Psoas muscle (tissue), 8 donors: Measurements from ENCODE around the gene S100A13. TPM values are rescaled to one million over a fixed set of nuclear protein-coding genes. Genes with fewer than 3 reads are reported as not detected.
"Not testable (repeated sequence)": the region's sequence is repeated elsewhere in the genome, so short reads cannot be mapped to it uniquely, and the experiment has no call there.

Experiments
- ATAC-seq, 4 donors: fragments of 200-7000 bp; cut with Tn5 transposase; one replicate each; pipeline ENCODE4 v1.9.1; 2020; ENCODE audit warnings: moderate library complexity in 3 of 4, mild to moderate bottlenecking in 2 of 4
- DNase-seq, 2 donors: peaks; one replicate each; pipeline ENCODE4 v3.0.0-alpha.2; 2020
- H3K27ac ChIP-seq: fragments of 200-600 bp; one replicate; pipeline ENCODE4 v1.8.0; 2022
- H3K27me3 ChIP-seq, 3 donors: fragments of 200-600 bp in 1 of 3; one replicate each; pipeline versions ENCODE4 v1.6.1 to v1.8.0; 2013 to 2022; ENCODE audit warnings: low read length in 2 of 3, mild to moderate bottlenecking in 2 of 3, moderate library complexity in 1 of 3; ENCODE audit not compliant: insufficient read depth in 3 of 3
- H3K36me3 ChIP-seq, 2 donors: fragments of 200-600 bp in 1 of 2; one replicate each; pipeline versions ENCODE4 v1.6.1 to v1.8.0; 2013 to 2022; ENCODE audit warnings: low read depth in 1 of 2, mild to moderate bottlenecking in 1 of 2, moderate library complexity in 1 of 2; ENCODE audit not compliant: insufficient read depth in 1 of 2
- H3K4me1 ChIP-seq: fragments of 200-600 bp; one replicate; pipeline ENCODE4 v1.8.0; 2022
- H3K4me3 ChIP-seq: fragments of 200-600 bp; one replicate; pipeline ENCODE4 v1.8.0; 2022; ENCODE audit warnings: mild to moderate bottlenecking
- H3K9me3 ChIP-seq: fragments of 200-600 bp; one replicate; pipeline ENCODE4 v1.8.0; 2022
- CTCF ChIP-seq: fragments of 200-600 bp; IDR thresholded peaks from one replicate; pipeline ENCODE4 v1.8.0; 2022; ENCODE audit warnings: antibody characterized with exemption
- WGBS, 3 donors: extraction: QIAGEN DNeasy Blood & Tissue Kit; methylation state at CpG; one replicate each; pipeline versions ENCODE4 v1.1.6 to v1.1.7; 2013; 5-methylcytosine and 5-hydroxymethylcytosine counted together
- intact Hi-C, 2 donors: fragments of 100-400 bp; cut with DNase I; formaldehyde crosslinking; loops; one replicate each; pipeline versions ENCODE4 v1.11.0 to v1.14.2; 2022
- long read RNA-seq, 2 donors: library from polyadenylated mRNA; unstranded; transcript quantifications; one replicate each; pipeline ENCODE4 v2.0.0, GENCODE V29; 2021
- polyA plus RNA-seq, 3 donors: library from polyadenylated mRNA; stranded (reverse); fragments of 200-250 nt; gene quantifications; one replicate each; pipeline ENCODE4 v1.2.3, GENCODE V29; 2013
- total RNA-seq, 4 donors: library from RNA; stranded (reverse); fragmentation: NEBNext Ultra II Directional in 2 of 4; extraction: Animal tissue kit (Norgen Biotek cat#: 25700) in 2 of 4; gene quantifications; one replicate each; pipeline versions ENCODE4 v1.2.1 to v1.2.4, GENCODE V29; 2021 to 2023
- donor health status: healthy with polysubstance abuse.
- donor health status: DM: no; HTN: no; CAD: no; lungs with moderate emphysema.
- donor health status: Bipolar disorder and iron deficiency.
- donor health status: healthy.
- donor health status: DM: yes; HTN: yes; CAD: no.
- donor health status: DM: no; HTN: no; CAD: no.
- donor health status: DM: no; HTN: no; CAD: no.
- donor health status: DM: yes; HTN: yes; CAD: no.

The S100A13 gene
- total RNA-seq (100 to 1,000 TPM in 2 of 4 donors, 10 to 100 TPM in 2; 72.4 to 199 (median 106) TPM), polyA plus RNA-seq (100 to 1,000 TPM in 2 of 3 donors, 10 to 100 TPM in 1; 79.6 to 159 (median 133) TPM)
- long read RNA-seq, donor 1, partial matches to known transcripts = 34 of 40 reads
- long read RNA-seq, donor 1, other reads (novel, unspliced or antisense) = 1 of 40 reads
- long read RNA-seq, donor 2, partial matches to known transcripts = 23 of 33 reads
- long read RNA-seq, donor 2, other reads (novel, unspliced or antisense) = 3 of 33 reads

- H3K4me1 ChIP-seq = peaks cover 52% of the 10 kb centered on the region
- H3K27me3 ChIP-seq = no peaks in the 10 kb centered on the region
- peaks cover 0 to 50% of the 10 kb centered on the region in 2 donors for H3K36me3 ChIP-seq
- WGBS, 3 donors = 4 to 10% (median 5%) methylated on average over 27 to 28 of the region's 28 CpGs
- intact Hi-C loops = no loop called here
- ATAC-seq = peak; percentile 53 to 69 (median 68)
- H3K9me3 ChIP-seq = no peaks in the 10 kb centered on the region
- peak within 1 kb of the TSS; percentile 66 for H3K4me3 ChIP-seq
- peak; percentile 85 to 92 for DNase-seq
- peak within 1 kb of the TSS; percentile 100 for H3K27ac ChIP-seq
- TF ChIP-seq CTCF = no peak
Measured at GRCh38 chr1:153626904-153627714, at the start of gene S100A13. Gene S100A13, minus strand, starts transcription at chr1:153627505. Its CDS starts 1,033 bp downstream, at chr1:153626472.

DNA sequence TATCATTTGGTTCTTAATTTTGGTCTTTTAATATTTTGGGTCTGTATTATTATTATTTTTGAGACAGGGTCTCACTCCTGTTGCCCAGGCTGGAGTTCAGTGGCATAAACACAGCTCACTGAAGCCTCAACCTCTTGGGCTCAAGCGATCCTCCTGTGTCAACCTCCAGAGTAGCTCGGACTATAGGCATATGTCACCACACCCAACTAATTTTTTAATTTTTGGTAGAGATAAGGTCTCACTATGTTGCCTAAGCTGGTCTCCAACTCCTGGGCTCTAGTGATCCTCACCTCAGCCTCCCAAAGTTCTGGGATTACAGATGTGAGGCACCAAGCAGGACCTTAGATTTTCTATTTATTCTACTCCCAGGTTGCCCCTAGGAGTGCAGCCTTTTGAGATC lies 46.2 kb upstream of the S100A13 start:
- ATAC-seq = no peak

GRCh38 chr1:153671628-153672353 lies 44.5 kb upstream of the S100A13 start:
- H3K27me3 ChIP-seq, H3K9me3 ChIP-seq: not testable (repeated sequence)
- H3K36me3 ChIP-seq = peaks cover 6 to 31% of the 10 kb centered on the region in 2 donors
- intact Hi-C loops = loop anchor here (5.0 to 10.0 kb wide), 3 partner anchors 99 to 313 kb away; partner anchors contain the start of genes DENND4B (in 1 of the 2) and RAB13 (in 1 of the 2)
- ATAC-seq (peak; percentile 12 to 69 (median 46)), DNase-seq (peak; percentile 52 to 73)
- TF ChIP-seq CTCF = peak; percentile 3
- peak overlapping the region; percentile 88 for H3K27ac ChIP-seq
- WGBS, 3 donors = 10 to 14% (median 13%) methylated on average over 28 of the region's 28 CpGs
- H3K4me3 ChIP-seq = peak overlapping the region; percentile 89
- H3K4me1 ChIP-seq = peaks cover 13% of the 10 kb centered on the region

More for the DNA sequence above, 46.2 kb upstream of the S100A13 start:
- Histone ChIP-seq H3K27me3 (no peaks in the 10 kb centered on the region), H3K9me3 (no peaks in the 10 kb centered on the region), H3K4me3 (no peak overlapping the region), H3K27ac (no peak overlapping the region), H3K36me3 (peaks cover 0 to 13% of the 10 kb centered on the region in 2 donors), H3K4me1 (peaks cover 13% of the 10 kb centered on the region)
- intact Hi-C loops = loop anchor here (5.0 to 10.0 kb wide), 3 partner anchors 101 to 311 kb away; partner anchors contain the start of genes DENND4B (in 1 of the 2) and RAB13 (in 1 of the 2)
- no peak for DNase-seq
- no peak for TF ChIP-seq CTCF
- WGBS, 3 donors = 95 to 96% (median 95%) methylated on average over 2 of the region's 2 CpGs

DNA sequence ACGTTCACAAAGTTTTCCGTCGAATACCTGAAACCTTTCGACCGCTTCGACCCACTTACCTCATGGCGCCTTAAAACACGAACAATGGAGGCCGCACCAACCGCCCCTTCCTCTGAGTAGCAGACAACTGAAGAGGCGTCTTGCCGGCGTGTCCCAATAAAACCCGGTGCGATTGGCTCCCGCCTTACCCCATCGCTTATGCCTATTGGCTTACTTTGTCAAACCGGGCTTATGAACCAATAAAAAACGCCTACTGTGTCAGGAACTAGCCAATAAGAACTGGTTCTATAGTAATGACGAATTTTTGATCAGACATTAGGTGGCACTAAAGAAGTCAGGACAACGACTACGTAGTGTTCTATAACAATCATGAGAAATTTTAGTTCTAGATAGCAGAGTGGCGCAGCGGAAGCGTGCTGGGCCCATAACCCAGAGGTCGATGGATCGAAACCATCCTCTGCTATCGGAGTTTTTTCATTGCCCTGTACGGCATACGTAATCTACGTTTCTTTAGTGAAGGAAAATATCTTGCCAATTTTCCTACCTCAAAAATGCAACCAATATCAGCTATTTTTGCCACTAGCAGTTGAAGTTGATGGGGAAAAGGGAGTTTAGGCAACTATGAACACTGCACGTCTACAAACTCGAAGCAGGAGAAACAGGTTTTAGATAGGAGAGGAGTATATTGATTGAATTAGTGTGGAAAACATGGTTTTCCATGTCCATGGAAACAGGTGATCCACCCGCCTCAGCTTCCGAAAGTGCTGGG lies 43.7 kb upstream of the S100A13 start, which contains the start of gene ILF2:
TSS of gene ILF2 (minus strand) at position 135 of the 769 bp plus-strand sequence. CDS start at position 64, 71 bp downstream.
- Histone ChIP-seq H3K4me1 (peaks cover 13% of the 10 kb centered on the region), H3K27ac (peak within 1 kb of the TSS; percentile 88), H3K4me3 (peak within 1 kb of the TSS; percentile 89), H3K36me3 (peaks cover 6 to 38% of the 10 kb centered on the region in 2 donors), H3K27me3 (no peaks in the 10 kb centered on the region), H3K9me3 (no peaks in the 10 kb centered on the region)
- TF ChIP-seq CTCF = peak; percentile 12
- intact Hi-C loops = loop anchor here (5.0 to 10.0 kb wide), 3 partner anchors 99 to 314 kb away; partner anchors contain the start of genes DENND4B (in 1 of the 2) and RAB13 (in 1 of the 2)
- WGBS, 3 donors = 0% methylated on average over 35 of the region's 35 CpGs
- DNase-seq (peak; percentile 96 to 99), ATAC-seq (peak; percentile 92 to 96 (median 94))
